ENCODE data around the gene CASKIN1.

CASKIN1 gene

DNA sequence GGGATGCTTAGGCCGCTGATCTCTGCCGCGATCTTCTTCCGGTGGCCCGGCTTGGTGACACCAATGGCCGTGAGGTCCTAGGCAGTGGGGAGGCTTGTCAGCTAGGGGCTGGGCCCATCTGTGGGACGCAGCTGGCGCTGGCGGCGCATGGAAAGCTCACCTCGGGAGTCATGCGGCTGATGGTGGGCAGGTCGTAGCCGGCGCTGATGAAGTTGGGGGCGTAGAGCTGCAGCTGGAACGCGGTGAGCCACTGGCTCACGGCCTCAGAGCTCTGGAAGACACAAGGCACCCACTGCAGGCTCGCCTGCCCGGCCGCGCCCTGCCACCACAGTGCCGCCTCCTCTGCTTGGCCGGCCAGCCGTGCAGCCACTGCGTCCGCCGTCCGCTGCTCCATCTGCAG, 12.7 kb downstream of the CASKIN1 start:
- Mint-ChIP-seq H3K9me3 (no peaks in the 10 kb centered on the region), H3K27me3 (ENCODE audit: low read depth, poor library complexity) (peaks cover 3% of the 10 kb centered on the region), H3K36me3 (ENCODE audit: low read depth) (peaks cover 9% of the 10 kb centered on the region), H3K4me3 (no peak overlapping the region), H3K27ac (no peak overlapping the region), H3K4me1 (no peaks in the 10 kb centered on the region)
- TF ChIP-seq, protein P1, sequence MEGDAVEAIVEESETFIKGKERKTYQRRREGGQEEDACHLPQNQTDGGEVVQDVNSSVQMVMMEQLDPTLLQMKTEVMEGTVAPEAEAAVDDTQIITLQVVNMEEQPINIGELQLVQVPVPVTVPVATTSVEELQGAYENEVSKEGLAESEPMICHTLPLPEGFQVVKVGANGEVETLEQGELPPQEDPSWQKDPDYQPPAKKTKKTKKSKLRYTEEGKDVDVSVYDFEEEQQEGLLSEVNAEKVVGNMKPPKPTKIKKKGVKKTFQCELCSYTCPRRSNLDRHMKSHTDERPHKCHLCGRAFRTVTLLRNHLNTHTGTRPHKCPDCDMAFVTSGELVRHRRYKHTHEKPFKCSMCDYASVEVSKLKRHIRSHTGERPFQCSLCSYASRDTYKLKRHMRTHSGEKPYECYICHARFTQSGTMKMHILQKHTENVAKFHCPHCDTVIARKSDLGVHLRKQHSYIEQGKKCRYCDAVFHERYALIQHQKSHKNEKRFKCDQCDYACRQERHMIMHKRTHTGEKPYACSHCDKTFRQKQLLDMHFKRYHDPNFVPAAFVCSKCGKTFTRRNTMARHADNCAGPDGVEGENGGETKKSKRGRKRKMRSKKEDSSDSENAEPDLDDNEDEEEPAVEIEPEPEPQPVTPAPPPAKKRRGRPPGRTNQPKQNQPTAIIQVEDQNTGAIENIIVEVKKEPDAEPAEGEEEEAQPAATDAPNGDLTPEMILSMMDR (IDR thresholded peaks at IDR 0.05) = no peak
- DNase-seq = no peak

- Mint-ChIP-seq H3K9me3 (no peaks in the 10 kb centered on the region), H3K36me3 (ENCODE audit: low read depth) (peaks cover 16% of the 10 kb centered on the region), H3K4me1 (no peaks in the 10 kb centered on the region), H3K27ac (no peak overlapping the region), H3K4me3 (no peak overlapping the region), H3K27me3 (ENCODE audit: low read depth, poor library complexity) (peaks cover 3% of the 10 kb centered on the region)
- no peak for DNase-seq
- TF ChIP-seq, protein P1 (IDR thresholded peaks at IDR 0.05) = no peak
Observed at GRCh38 chr16:2181952-2182351, 14.5 kb downstream of the CASKIN1 start.

DNA sequence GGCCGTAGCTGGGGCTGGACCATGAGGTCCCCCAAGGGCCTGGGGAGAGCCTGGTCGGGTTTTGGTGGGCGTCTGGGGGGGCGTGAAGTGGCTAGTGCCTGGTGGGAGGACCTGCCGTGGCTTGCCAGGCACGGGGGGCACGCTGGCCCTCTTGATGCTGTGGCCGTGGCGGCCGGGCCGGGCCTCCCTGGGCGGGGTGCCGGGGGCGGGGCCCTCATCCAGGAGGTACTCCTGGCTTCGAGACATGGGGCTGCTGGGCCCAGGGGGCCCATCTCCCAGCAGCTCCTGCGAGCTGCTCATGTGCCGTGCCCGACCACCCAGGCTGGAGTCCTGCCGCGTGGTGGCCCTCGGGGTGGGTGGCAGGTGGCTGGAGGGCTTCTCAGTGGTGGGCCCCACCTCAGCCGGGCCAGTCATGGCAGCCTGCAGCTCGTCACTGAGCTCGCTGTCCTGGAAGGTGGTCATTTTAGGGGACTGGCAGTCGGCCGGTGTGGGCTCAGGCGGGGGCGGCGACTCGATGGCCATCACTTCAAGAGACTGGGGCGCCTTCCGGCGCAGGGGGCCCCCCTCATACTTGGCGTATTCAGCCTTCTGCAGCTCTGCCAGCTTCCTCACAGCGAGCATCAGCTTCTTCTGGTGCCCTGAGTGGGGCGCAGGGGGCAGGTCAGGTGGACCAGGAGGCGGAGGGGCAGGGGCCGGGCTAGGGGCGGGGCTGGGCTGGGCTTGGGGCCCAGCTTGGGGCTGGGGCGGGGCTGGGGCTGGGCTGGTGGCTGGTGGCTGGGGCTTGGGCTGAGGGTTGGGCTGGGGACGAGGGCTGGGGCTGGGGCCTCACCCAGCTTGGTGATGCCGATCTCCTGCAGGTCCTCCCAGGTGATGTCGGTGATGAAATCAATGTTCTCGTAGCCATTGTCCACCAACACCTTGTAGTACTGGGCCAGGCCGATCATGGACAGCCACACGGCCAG, 15.2 kb downstream of the CASKIN1 start:
- Mint-ChIP-seq H3K4me3 (no peak overlapping the region), H3K9me3 (no peaks in the 10 kb centered on the region), H3K4me1 (no peaks in the 10 kb centered on the region), H3K27me3 (ENCODE audit: low read depth, poor library complexity) (peaks cover 3% of the 10 kb centered on the region), H3K36me3 (ENCODE audit: low read depth) (peaks cover 18% of the 10 kb centered on the region), H3K27ac (no peak overlapping the region)
- TF ChIP-seq, protein P1 (IDR thresholded peaks at IDR 0.05) = no peak
- DNase-seq = no peak

DNA sequence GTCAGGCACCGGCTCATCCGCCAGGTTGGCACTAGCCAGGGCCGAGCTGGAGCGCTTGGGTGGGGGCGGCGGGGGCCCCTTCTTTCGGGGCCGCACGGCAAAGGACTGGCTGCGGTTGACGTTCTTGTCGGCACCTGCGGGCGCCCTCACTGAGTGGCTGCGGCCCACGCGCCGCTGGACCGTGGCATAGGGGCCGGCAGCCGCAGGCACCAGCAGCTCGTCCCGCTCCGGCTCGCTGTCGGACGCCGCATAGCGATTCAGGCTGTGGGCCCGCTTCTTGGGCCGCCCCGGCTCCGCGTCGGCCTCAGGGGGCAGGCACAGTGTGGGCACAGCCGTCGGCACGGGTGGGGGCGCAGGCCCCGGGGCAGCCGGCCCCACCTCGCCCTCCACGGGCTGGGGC, 15.9 kb downstream of the CASKIN1 start:
- Mint-ChIP-seq H3K9me3 (no peaks in the 10 kb centered on the region), H3K27me3 (ENCODE audit: low read depth, poor library complexity) (peaks cover 3% of the 10 kb centered on the region), H3K27ac (no peak overlapping the region), H3K36me3 (ENCODE audit: low read depth) (peaks cover 23% of the 10 kb centered on the region), H3K4me3 (no peak overlapping the region), H3K4me1 (no peaks in the 10 kb centered on the region)
- DNase-seq = no peak
- TF ChIP-seq, protein P1 (IDR thresholded peaks at IDR 0.05) = no peak

DNA sequence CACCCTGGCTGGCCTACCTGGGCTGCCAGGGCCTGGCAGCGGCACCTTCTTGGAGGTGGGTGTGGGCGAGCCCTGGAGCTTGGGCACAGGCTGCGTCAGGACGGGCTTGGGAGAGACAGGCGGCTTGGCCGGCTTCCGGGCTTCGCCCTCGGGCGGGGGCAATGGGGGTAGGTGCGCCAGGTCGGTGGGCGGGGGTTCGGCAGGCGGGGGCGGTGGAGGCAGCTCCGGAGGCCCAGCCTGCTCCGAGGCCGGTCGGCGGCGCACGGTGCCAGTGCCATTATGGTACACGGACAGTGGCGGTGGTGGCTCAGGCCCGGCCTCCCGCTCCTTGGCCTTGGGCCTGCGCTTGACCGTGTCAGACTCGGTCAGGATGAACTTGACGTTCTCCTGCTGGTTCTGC, 16.8 kb downstream of the CASKIN1 start:
- Mint-ChIP-seq H3K9me3 (no peaks in the 10 kb centered on the region), H3K36me3 (ENCODE audit: low read depth) (peaks cover 23% of the 10 kb centered on the region), H3K27ac (no peak overlapping the region), H3K27me3 (ENCODE audit: low read depth, poor library complexity) (peaks cover 3% of the 10 kb centered on the region), H3K4me1 (no peaks in the 10 kb centered on the region), H3K4me3 (no peak overlapping the region)
- no peak for DNase-seq
- TF ChIP-seq, protein P1 (IDR thresholded peaks at IDR 0.05) = no peak

DNA sequence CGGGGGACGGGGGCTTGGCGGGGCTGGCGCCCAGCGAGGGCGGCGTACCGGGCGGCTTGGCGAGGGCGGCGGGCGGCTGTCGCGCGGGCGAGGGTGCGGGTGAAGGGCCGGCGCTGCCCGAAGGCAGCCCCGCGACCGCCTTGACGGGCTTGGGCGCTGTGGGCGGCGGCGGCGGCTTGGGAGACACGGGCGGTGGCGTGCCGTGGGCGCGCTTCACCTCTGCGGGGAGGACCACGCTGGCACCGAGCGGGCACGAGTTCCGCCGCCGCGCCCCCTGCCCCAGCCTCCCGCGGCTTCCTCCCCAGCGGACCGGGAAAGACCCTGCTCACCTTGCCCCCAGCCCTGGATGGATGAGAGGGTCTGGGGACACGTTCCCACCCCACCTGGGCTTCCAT, 17.3 kb downstream of the CASKIN1 start:
- peaks cover 23% of the 10 kb centered on the region for H3K36me3 Mint-ChIP-seq (ENCODE audit: low read depth)
- peaks cover 3% of the 10 kb centered on the region for H3K27me3 Mint-ChIP-seq (ENCODE audit: low read depth, poor library complexity)
- TF ChIP-seq, protein P1 (IDR thresholded peaks at IDR 0.05) = no peak
- H3K4me3 Mint-ChIP-seq = no peak overlapping the region
- H3K4me1 Mint-ChIP-seq = no peaks in the 10 kb centered on the region
- DNase-seq = no peak
- no peak overlapping the region for H3K27ac Mint-ChIP-seq
- no peaks in the 10 kb centered on the region for H3K9me3 Mint-ChIP-seq
